Osteocyte (in vitro differentiated cells): ENCODE data around the gene NFIX. TPM values are rescaled to one million over a fixed set of nuclear protein-coding genes. Genes with fewer than 3 reads are reported as not detected.

Experiments used
- DNase-seq: peaks from one replicate; pipeline ENCODE4 v3.0.0; 2021; ENCODE audit warnings: mixed read lengths; ENCODE audit not compliant: unreplicated experiment; ENCODE audit errors: extremely low spot score
- H3K27ac Mint-ChIP-seq: one replicate; pipeline ENCODE4 v1.8.0; 2021; ENCODE audit warnings: mild to moderate bottlenecking, mixed read lengths; ENCODE audit not compliant: unreplicated experiment
- H3K27me3 Mint-ChIP-seq: one replicate; pipeline ENCODE4 v1.8.0; 2021; ENCODE audit warnings: mixed read lengths; ENCODE audit not compliant: unreplicated experiment
- H3K36me3 Mint-ChIP-seq: one replicate; pipeline ENCODE4 v1.8.0; 2021; ENCODE audit warnings: mixed read lengths; ENCODE audit not compliant: unreplicated experiment
- H3K4me1 Mint-ChIP-seq: one replicate; pipeline ENCODE4 v1.8.0; 2021; ENCODE audit warnings: mixed read lengths; ENCODE audit not compliant: unreplicated experiment
- H3K4me3 Mint-ChIP-seq: one replicate; pipeline ENCODE4 v1.8.0; 2021; ENCODE audit warnings: mild to moderate bottlenecking, moderate library complexity, mixed read lengths; ENCODE audit not compliant: unreplicated experiment
- H3K9me3 Mint-ChIP-seq: one replicate; pipeline ENCODE4 v1.8.0; 2021; ENCODE audit warnings: mixed read lengths; ENCODE audit not compliant: unreplicated experiment
- total RNA-seq: library from RNA; stranded (reverse); gene quantifications from 2 replicates; pipeline ENCODE4 v1.2.1, GENCODE V29; 2021
- TF ChIP-seq, protein P1 (sequence below): fragments of 200-600 bp; sonication (generic); IDR thresholded peaks from 2 replicates; pipeline ENCODE4 v1.5.0; 2021; ENCODE audit warnings: antibody characterized with exemption, mild to moderate bottlenecking, moderate library complexity

NFIX gene
- total RNA-seq, 1 donor from 2014 or later = 87.0 TPM

DNA sequence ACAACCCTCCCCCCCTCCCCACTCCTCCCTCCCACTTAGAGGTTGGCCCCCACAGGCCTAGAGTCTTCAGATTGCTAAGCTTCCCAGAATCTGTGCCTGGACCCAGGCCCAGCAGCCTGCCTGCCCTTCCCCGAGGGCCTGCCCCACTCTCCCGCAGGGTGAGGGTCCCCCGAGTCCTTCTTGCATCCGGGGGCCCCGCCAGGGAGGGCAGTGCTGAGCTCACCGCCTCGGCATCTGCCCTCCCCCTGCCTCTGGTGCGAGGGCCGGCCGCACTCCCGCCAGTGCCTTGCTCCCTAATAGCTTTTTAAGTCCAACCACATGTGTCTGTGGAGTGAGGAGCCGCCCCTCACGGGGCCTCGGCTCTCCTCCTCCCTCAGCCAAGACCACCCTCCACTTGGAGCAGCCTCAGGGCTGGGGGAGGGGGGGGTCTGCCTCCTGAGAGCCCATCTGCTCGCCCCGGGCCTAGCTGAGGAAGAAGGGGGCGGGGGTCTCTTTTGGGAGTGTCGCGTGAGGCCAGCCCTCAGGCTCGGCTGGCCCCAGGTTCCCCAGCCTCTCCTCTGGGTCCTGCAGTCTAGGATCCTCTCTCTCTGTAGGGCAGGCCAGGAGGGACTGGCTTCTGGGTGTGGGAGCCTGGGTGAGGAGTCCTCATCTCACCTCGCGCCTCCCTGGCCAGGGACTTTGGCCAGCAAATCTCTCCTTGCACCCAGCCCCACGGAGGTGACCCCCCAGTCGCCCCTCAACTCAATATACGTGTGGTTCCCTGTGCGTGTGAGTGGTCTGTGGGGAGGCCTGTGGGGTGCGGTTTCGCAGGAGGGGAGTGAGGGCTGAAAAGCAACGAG is 60.2 kb downstream of the NFIX start:
- TF ChIP-seq, protein P1, sequence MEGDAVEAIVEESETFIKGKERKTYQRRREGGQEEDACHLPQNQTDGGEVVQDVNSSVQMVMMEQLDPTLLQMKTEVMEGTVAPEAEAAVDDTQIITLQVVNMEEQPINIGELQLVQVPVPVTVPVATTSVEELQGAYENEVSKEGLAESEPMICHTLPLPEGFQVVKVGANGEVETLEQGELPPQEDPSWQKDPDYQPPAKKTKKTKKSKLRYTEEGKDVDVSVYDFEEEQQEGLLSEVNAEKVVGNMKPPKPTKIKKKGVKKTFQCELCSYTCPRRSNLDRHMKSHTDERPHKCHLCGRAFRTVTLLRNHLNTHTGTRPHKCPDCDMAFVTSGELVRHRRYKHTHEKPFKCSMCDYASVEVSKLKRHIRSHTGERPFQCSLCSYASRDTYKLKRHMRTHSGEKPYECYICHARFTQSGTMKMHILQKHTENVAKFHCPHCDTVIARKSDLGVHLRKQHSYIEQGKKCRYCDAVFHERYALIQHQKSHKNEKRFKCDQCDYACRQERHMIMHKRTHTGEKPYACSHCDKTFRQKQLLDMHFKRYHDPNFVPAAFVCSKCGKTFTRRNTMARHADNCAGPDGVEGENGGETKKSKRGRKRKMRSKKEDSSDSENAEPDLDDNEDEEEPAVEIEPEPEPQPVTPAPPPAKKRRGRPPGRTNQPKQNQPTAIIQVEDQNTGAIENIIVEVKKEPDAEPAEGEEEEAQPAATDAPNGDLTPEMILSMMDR = peak; percentile 16
- Mint-ChIP-seq H3K9me3 (no peaks in the 10 kb centered on the region), H3K4me1 (peaks cover 94% of the 10 kb centered on the region), H3K27ac (peak overlapping the region; percentile 94), H3K27me3 (no peaks in the 10 kb centered on the region), H3K4me3 (peak overlapping the region; percentile 58), H3K36me3 (peaks cover under 1% of the 10 kb centered on the region)
- peak; percentile 95 for DNase-seq

DNA sequence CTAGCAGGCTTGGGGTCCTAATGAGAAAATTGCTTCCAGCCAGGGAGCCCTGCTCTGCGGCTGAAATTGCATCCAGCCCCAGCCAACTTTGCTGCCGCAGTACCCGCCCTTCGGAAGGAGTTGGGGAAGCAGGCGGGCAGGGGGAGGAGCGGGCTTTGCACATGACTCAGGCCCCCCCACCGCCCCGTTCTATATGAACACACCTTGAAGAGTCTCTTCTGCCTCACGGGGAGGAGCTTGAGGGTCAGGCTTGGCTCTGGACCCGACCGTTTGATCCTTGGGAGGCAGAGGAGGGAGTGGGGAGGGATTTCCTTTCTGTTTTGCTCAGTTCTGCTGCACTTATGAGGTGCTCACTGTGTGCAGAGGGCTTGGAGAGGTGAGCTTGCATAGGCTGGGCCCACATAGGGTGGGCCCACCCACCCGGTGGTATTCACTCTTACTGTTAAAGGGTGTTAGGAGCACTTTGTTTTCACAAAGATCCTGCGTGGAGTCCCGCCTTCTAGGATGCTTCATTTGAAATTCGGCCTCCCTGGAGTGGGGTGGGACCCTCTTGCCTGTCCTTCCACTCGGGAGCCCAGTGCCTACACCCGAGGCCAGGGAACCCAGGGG is 60.9 kb downstream of the NFIX start:
- Mint-ChIP-seq H3K9me3 (no peaks in the 10 kb centered on the region), H3K4me1 (peaks cover 95% of the 10 kb centered on the region), H3K4me3 (peak overlapping the region; percentile 58), H3K27ac (peak overlapping the region; percentile 94), H3K36me3 (no peaks in the 10 kb centered on the region), H3K27me3 (no peaks in the 10 kb centered on the region)
- TF ChIP-seq, protein P1 = no peak
- DNase-seq = no peak

DNA sequence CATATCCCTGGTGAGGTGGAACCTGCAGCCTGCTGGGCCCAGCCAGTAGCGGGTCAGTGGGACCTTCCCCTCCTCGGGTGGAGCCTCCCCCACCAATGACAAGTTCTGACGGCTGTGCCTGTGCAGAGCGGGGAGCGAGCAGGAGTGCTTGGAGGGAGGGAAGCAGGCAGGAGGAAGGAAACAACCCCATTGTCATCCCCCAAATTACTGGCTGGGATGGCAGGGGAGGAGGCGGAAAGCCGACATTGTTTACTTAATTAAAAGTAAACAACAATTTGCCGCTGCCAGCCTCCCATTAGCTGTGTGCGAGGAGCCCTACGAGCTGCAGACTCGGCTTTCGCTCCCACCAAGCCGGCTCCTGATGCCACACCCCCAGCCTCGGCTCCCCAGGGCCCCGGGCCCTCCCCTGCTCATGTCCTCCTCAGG is 61.9 kb downstream of the NFIX start:
- TF ChIP-seq, protein P1 = no peak
- Mint-ChIP-seq H3K36me3 (no peaks in the 10 kb centered on the region), H3K4me3 (no peak overlapping the region), H3K4me1 (peaks cover 94% of the 10 kb centered on the region), H3K9me3 (no peaks in the 10 kb centered on the region), H3K27ac (peak overlapping the region; percentile 94), H3K27me3 (no peaks in the 10 kb centered on the region)
- DNase-seq = no peak

DNA sequence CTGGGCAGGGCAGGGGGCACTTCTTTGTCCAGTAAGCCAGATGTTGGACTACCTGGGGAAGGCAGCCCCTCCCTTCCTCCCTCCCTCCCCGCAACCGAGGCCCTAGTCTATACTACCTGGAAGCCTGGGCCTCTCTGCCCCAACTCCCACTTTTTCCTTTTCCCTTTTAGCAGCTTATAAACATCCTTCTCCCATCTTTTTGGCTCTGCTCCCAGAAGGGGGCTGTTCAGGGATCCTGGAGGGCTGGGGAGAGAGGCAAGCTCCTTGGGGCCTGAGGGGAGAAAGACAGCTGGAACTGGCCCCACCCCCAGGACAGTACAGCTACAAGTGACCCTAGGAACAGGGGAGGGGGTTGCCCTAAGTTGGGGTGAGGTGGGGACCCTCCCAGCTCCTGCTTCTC is 62.5 kb downstream of the NFIX start:
- H3K27me3 Mint-ChIP-seq = no peaks in the 10 kb centered on the region
- H3K4me3 Mint-ChIP-seq = no peak overlapping the region
- peaks cover 90% of the 10 kb centered on the region for H3K4me1 Mint-ChIP-seq
- no peak for DNase-seq
- H3K27ac Mint-ChIP-seq = peak overlapping the region; percentile 71
- TF ChIP-seq, protein P1 = no peak
- no peaks in the 10 kb centered on the region for H3K9me3 Mint-ChIP-seq
- H3K36me3 Mint-ChIP-seq = no peaks in the 10 kb centered on the region

DNA sequence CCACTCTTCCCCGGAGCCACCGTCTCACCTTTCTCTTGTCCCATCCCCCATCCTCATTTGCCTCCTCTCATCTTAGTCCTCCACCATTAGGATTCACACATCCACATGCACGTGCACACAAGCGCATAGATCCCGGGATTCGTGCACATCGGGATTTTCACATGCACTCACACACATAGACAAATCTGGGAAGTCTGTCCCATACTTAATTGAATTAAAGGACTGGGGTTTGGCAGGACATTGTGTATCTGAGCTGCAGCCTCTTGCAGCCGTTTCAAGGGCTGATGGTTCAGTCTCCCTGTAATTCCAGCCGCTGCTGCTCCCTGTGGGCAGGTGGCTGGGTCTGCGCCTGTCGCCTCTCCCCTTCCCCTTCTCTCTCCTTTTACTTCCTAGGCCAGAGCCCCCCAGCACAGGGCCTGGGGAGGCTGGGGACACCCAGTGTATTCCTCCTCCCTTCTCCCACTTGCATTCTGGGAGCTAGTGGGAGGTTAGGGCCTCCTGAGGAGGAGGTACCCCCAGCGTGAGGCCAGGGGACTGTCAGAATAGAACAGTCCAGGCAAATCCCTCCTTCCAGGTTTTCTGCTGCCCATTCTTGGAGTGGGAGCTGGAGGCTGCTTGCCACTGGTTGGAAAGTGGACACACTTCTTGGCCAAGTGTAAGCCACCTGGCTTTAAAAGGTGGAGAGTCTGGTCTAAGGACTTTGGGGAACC is 63.8 kb downstream of the NFIX start:
- DNase-seq = no peak
- no peaks in the 10 kb centered on the region for H3K9me3 Mint-ChIP-seq
- peak overlapping the region; percentile 38 for H3K27ac Mint-ChIP-seq
- H3K27me3 Mint-ChIP-seq = no peaks in the 10 kb centered on the region
- H3K36me3 Mint-ChIP-seq = no peaks in the 10 kb centered on the region
- peaks cover 84% of the 10 kb centered on the region for H3K4me1 Mint-ChIP-seq
- TF ChIP-seq, protein P1 = no peak
- no peak overlapping the region for H3K4me3 Mint-ChIP-seq
